Measurements from ENCODE around the gene MIS18BP1. TPM values are rescaled to one million over a fixed set of nuclear protein-coding genes. Genes with fewer than 3 reads are reported as not detected.

MIS18BP1 gene
- total RNA-seq, 4 donors from 2014 or later: 10.8 to 20.8 (median 12.7) TPM

- TF ChIP-seq EP300 (IDR thresholded peaks at IDR 0.05): no peak
- no peak for TF ChIP-seq CTCF (IDR thresholded peaks at IDR 0.05)
- no peak for TF ChIP-seq POLR2A (IDR thresholded peaks at IDR 0.05; ENCODE audit: low read depth)
- no peak for TF ChIP-seq POLR2AphosphoS5 (IDR thresholded peaks at IDR 0.05)
- intact Hi-C loops (cut with DNase I): loop anchor here (10.0 kb wide), 1 partner anchor 283 kb away; the partner anchor contains the start of genes KLHL28 and TOGARAM1
- Histone ChIP-seq H3K36me3 (no peaks in the 10 kb centered on the region), H3K9me3 (no peaks in the 10 kb centered on the region), H3K4me3 (no peak overlapping the region), H3K27me3 (no peaks in the 10 kb centered on the region), H3K27ac (replicated peaks in 1 of 4) (no peak overlapping the region), H3K4me1 (peaks cover 13 to 32% (median 24%) of the 10 kb centered on the region in 4 donors)
- DNase-seq (ENCODE audit: extremely low spot score): no peak
- WGBS: 94% methylated on average over 1 of the region's 1 CpG
Measured at GRCh38 chr14:45247427-45247826, 5.6 kb downstream of the MIS18BP1 start.

GRCh38 chr14:45246691-45247090 is 6.3 kb downstream of the MIS18BP1 start:
- Histone ChIP-seq H3K27me3 (no peaks in the 10 kb centered on the region), H3K4me3 (no peak overlapping the region), H3K27ac (replicated peaks in 1 of 4) (no peak overlapping the region), H3K4me1 (peaks cover 6 to 24% (median 17%) of the 10 kb centered on the region in 4 donors), H3K9me3 (no peaks in the 10 kb centered on the region), H3K36me3 (no peaks in the 10 kb centered on the region)
- intact Hi-C loops (cut with DNase I): loop anchor here (10.0 kb wide), 1 partner anchor 282 kb away; the partner anchor contains the start of genes KLHL28 and TOGARAM1
- TF ChIP-seq POLR2A (IDR thresholded peaks at IDR 0.05; ENCODE audit: low read depth): no peak
- 80% methylated on average over 1 of the region's 1 CpG for WGBS
- DNase-seq (ENCODE audit: extremely low spot score): no peak

- intact Hi-C loops (cut with DNase I): loop anchor here (10.0 kb wide), 1 partner anchor 281 kb away; the partner anchor contains the start of genes KLHL28 and TOGARAM1
- no peak overlapping the region for H3K4me3 ChIP-seq
- peaks cover under 1 to 19% (median 12%) of the 10 kb centered on the region in 4 donors for H3K4me1 ChIP-seq
- H3K36me3 ChIP-seq: no peaks in the 10 kb centered on the region
- 89% methylated on average over 3 of the region's 3 CpGs for WGBS
- no peak for DNase-seq (ENCODE audit: extremely low spot score)
- no peaks in the 10 kb centered on the region for H3K9me3 ChIP-seq
- no peak for TF ChIP-seq POLR2AphosphoS5 (IDR thresholded peaks at IDR 0.05)
- no peak for TF ChIP-seq POLR2A (IDR thresholded peaks at IDR 0.05; ENCODE audit: low read depth)
- TF ChIP-seq CTCF (IDR thresholded peaks at IDR 0.05): no peak
- TF ChIP-seq EP300 (IDR thresholded peaks at IDR 0.05): no peak
- no peaks in the 10 kb centered on the region for H3K27me3 ChIP-seq
- H3K27ac ChIP-seq (replicated peaks in 1 of 4): no peak overlapping the region
Measured at GRCh38 chr14:45246151-45246550, 6.9 kb downstream of the MIS18BP1 start.

GRCh38 chr14:45242706-45243105 is 10.3 kb downstream of the MIS18BP1 start:
- Histone ChIP-seq H3K4me3 (peak overlapping the region in 3 of 4 donors; percentile 1 to 9 (median 2)), H3K9me3 (no peaks in the 10 kb centered on the region), H3K27ac (replicated peaks in 1 of 4) (peak overlapping the region in 2 of 4 donors; percentile 19 to 20), H3K36me3 (peaks cover 0 to 6% (median 0%) of the 10 kb centered on the region in 4 donors), H3K4me1 (no peaks in the 10 kb centered on the region), H3K27me3 (no peaks in the 10 kb centered on the region)
- DNase-seq (ENCODE audit: extremely low spot score): no peak
- 62% methylated on average over 3 of the region's 3 CpGs for WGBS
- intact Hi-C loops (cut with DNase I): loop anchor here (10.0 kb wide), 1 partner anchor 278 kb away; the partner anchor contains the start of genes KLHL28 and TOGARAM1
- no peak for TF ChIP-seq EP300 (IDR thresholded peaks at IDR 0.05)
- no peak for TF ChIP-seq POLR2AphosphoS5 (IDR thresholded peaks at IDR 0.05)
- TF ChIP-seq CTCF (IDR thresholded peaks at IDR 0.05): no peak
- no peak for TF ChIP-seq POLR2A (IDR thresholded peaks at IDR 0.05; ENCODE audit: low read depth)

- DNase-seq (ENCODE audit: extremely low spot score): no peak
- TF ChIP-seq POLR2A (IDR thresholded peaks at IDR 0.05; ENCODE audit: low read depth) (no peak), POLR2AphosphoS5 (IDR thresholded peaks at IDR 0.05) (no peak), EP300 (IDR thresholded peaks at IDR 0.05) (no peak), CTCF (IDR thresholded peaks at IDR 0.05) (no peak)
- H3K27me3 ChIP-seq: no peaks in the 10 kb centered on the region
- no peaks in the 10 kb centered on the region for H3K4me1 ChIP-seq
- 69% methylated on average over 2 of the region's 2 CpGs for WGBS
- peaks cover 0 to 20% (median 9%) of the 10 kb centered on the region in 4 donors for H3K36me3 ChIP-seq
- no peak overlapping the region for H3K4me3 ChIP-seq
- no peak overlapping the region for H3K27ac ChIP-seq (replicated peaks in 1 of 4)
- H3K9me3 ChIP-seq: no peaks in the 10 kb centered on the region
- intact Hi-C loops (cut with DNase I): no loop called here
Measured at GRCh38 chr14:45238988-45239387, 14.0 kb downstream of the MIS18BP1 start.
